NCI-H128 (cell line): ENCODE measurements around the gene RBBP8NL.
A peak's percentile ranks its signal among the peaks of the same experiment; 100 is the strongest.

Source experiments
- DNase-seq: peaks from one replicate; lab custom pipeline; 2025; ENCODE audit not compliant: unreplicated experiment; lab: John Stamatoyannopoulos, UW

The RBBP8NL gene

GRCh38 chr20:62422636-62423325 lies 4.6 kb downstream of the RBBP8NL start:
- no peak for DNase-seq

GRCh38 chr20:62421716-62421990 lies 5.7 kb downstream of the RBBP8NL start:
- DNase-seq, result no peak

- DNase-seq, result no peak
Observed at GRCh38 chr20:62420846-62421715, 6.3 kb downstream of the RBBP8NL start.

GRCh38 chr20:62419759-62420158 lies 7.6 kb downstream of the RBBP8NL start:
- no peak for DNase-seq

- no peak for DNase-seq
Observed at GRCh38 chr20:62418709-62419487, 8.4 kb downstream of the RBBP8NL start.

- DNase-seq, result no peak
Observed at GRCh38 chr20:62417981-62418708, 9.2 kb downstream of the RBBP8NL start.

- no peak for DNase-seq
Observed at GRCh38 chr20:62416651-62417637, 10.4 kb downstream of the RBBP8NL start.

GRCh38 chr20:62415354-62416111 lies 11.8 kb downstream of the RBBP8NL start:
- DNase-seq, result no peak

- no peak for DNase-seq
Observed at GRCh38 chr20:62413896-62414481, 13.3 kb downstream of the RBBP8NL start.

- no peak for DNase-seq
Observed at GRCh38 chr20:62413025-62413570, 14.2 kb downstream of the RBBP8NL start.

GRCh38 chr20:62412194-62413024 lies 14.9 kb downstream of the RBBP8NL start:
- no peak for DNase-seq

GRCh38 chr20:62411479-62412193 lies 15.7 kb downstream of the RBBP8NL start:
- DNase-seq, result no peak

- DNase-seq, result no peak
Observed at GRCh38 chr20:62410746-62411478, 16.4 kb downstream of the RBBP8NL start.

- DNase-seq, result peak; percentile 73
Observed at GRCh38 chr20:62409931-62410745, 17.2 kb downstream of the RBBP8NL start.

GRCh38 chr20:62409086-62409853 lies 18.1 kb downstream of the RBBP8NL start:
- DNase-seq, result no peak
